HG02970 (cell line): ENCODE results near the gene BTG4.

Experiments
- ATAC-seq: cut with Tn5 transposase; IDR thresholded peaks from one replicate; pipeline ENCODE4 v1.9.1; 2021; ENCODE audit warnings: mild to moderate bottlenecking, moderate library complexity, moderate number of reproducible peaks; ENCODE audit not compliant: unreplicated experiment, low FRiP score

The BTG4 gene

GRCh38 chr11:111538407-111539114 lies 26.4 kb upstream of the BTG4 start:
- no peak for ATAC-seq

- ATAC-seq = no peak
Observed at GRCh38 chr11:111537336-111537860, 25.2 kb upstream of the BTG4 start.

- ATAC-seq = no peak
Observed at GRCh38 chr11:111535281-111535680, 23.1 kb upstream of the BTG4 start.

- no peak for ATAC-seq
Observed at GRCh38 chr11:111532365-111532709, 20.2 kb upstream of the BTG4 start.

GRCh38 chr11:111531687-111532364 lies 19.6 kb upstream of the BTG4 start:
- ATAC-seq = no peak

GRCh38 chr11:111531136-111531535 lies 18.9 kb upstream of the BTG4 start:
- no peak for ATAC-seq

GRCh38 chr11:111530091-111530490 lies 17.9 kb upstream of the BTG4 start:
- no peak for ATAC-seq

- no peak for ATAC-seq
Observed at GRCh38 chr11:111528557-111528956, 16.4 kb upstream of the BTG4 start.

- ATAC-seq = no peak
Observed at GRCh38 chr11:111527279-111527678, 15.1 kb upstream of the BTG4 start.

- ATAC-seq = no peak
Observed at GRCh38 chr11:111526501-111526900, 14.3 kb upstream of the BTG4 start.

- ATAC-seq = no peak
Observed at GRCh38 chr11:111525456-111525855, 13.3 kb upstream of the BTG4 start.

GRCh38 chr11:111524056-111524455 lies 11.9 kb upstream of the BTG4 start:
- no peak for ATAC-seq

GRCh38 chr11:111523343-111523742 lies 11.2 kb upstream of the BTG4 start:
- ATAC-seq = no peak

GRCh38 chr11:111522426-111522825 lies 10.2 kb upstream of the BTG4 start:
- ATAC-seq = no peak

- ATAC-seq = no peak
Observed at GRCh38 chr11:111521135-111521534, 8.9 kb upstream of the BTG4 start.

GRCh38 chr11:111520560-111520959 lies 8.4 kb upstream of the BTG4 start:
- no peak for ATAC-seq

- no peak for ATAC-seq
Observed at GRCh38 chr11:111518668-111519067, 6.5 kb upstream of the BTG4 start.

- no peak for ATAC-seq
Observed at GRCh38 chr11:111515591-111515990, 3.4 kb upstream of the BTG4 start.

- no peak for ATAC-seq
Observed at GRCh38 chr11:111514216-111515031, 2.2 kb upstream of the BTG4 start, which contains the start of gene HOATZ. Gene HOATZ, plus strand, starts transcription at chr11:111514778. Its CDS starts 7 bp downstream, at chr11:111514785.

GRCh38 chr11:111513240-111513605 lies 1.0 kb upstream of the BTG4 start:
- no peak for ATAC-seq

GRCh38 chr11:111510311-111510710 lies 1.9 kb downstream of the BTG4 start:
- no peak for ATAC-seq
